Common myeloid progenitor, CD34-positive (primary cell): Measurements from ENCODE around the gene GJB4.
"Not testable (repeated sequence)": the region's sequence is repeated elsewhere in the genome, so short reads cannot be mapped to it uniquely, and the experiment has no call there.

ENCODE experiments used
- CTCF ChIA-PET: fragments of 350-600 bp; sonication (Branson Sonifier 250); formaldehyde crosslinking; loops from one replicate; lab custom pipeline; 2021; ENCODE audit warnings: antibody characterized with exemption; lab: Charles Lee
- POLR2A ChIA-PET: fragments of 350-600 bp; sonication (Branson Sonifier 250); formaldehyde crosslinking; loops from one replicate; lab custom pipeline; 2021; ENCODE audit warnings: antibody characterized with exemption; lab: Charles Lee
- DNase-seq, 3 donors: peaks; one replicate each; pipeline versions ENCODE4 v3.0.0 to v3.0.0-alpha.2; 2013
- H3K27ac ChIP-seq, 2 experiments: 1 replicate in 1 of 2; 2 replicates in 1 of 2; pipeline ENCODE4 v1.7.0; 2013; ENCODE audit warnings: inconsistent platforms in 2 of 2, low read length in 2 of 2, mild to moderate bottlenecking in 2 of 2, low read depth in 1 of 2, moderate library complexity in 1 of 2; ENCODE audit not compliant: severe bottlenecking in 2 of 2, insufficient read depth in 1 of 2, poor library complexity in 1 of 2
- H3K27me3 ChIP-seq, 5 experiments: replicated peaks in 2 of 5; 1 replicate in 3 of 5; 2 replicates in 2 of 5; pipeline versions ENCODE4 v1.6.1 to v1.7.0; 2013; ENCODE audit warnings: low read length in 4 of 5, mild to moderate bottlenecking in 2 of 5, moderate library complexity in 2 of 5, inconsistent platforms in 1 of 5; ENCODE audit not compliant: insufficient read depth in 5 of 5, control insufficient read depth in 4 of 5
- H3K36me3 ChIP-seq, 4 experiments: 1 replicate in 2 of 4; 2 replicates in 2 of 4; pipeline versions ENCODE4 v1.6.1 to v1.7.0; 2013; ENCODE audit warnings: low read length in 3 of 4, control low read depth in 1 of 4, mild to moderate bottlenecking in 1 of 4; ENCODE audit not compliant: control insufficient read depth in 4 of 4, insufficient read depth in 4 of 4
- H3K4me1 ChIP-seq, 4 experiments: 1 replicate in 3 of 4; 2 replicates in 1 of 4; pipeline versions ENCODE4 v1.6.1 to v1.7.1; 2013; ENCODE audit warnings: low read length in 3 of 4, mild to moderate bottlenecking in 3 of 4, control low read depth in 1 of 4, inconsistent platforms in 1 of 4, moderate library complexity in 1 of 4; ENCODE audit not compliant: control insufficient read depth in 4 of 4, insufficient read depth in 4 of 4; ENCODE audit errors: control extremely low read depth in 1 of 4
- H3K4me3 ChIP-seq, 7 experiments: 1 replicate in 4 of 7; 2 replicates in 3 of 7; pipeline versions ENCODE4 v1.5.1 to v1.7.0; 2013; ENCODE audit warnings: mild to moderate bottlenecking in 7 of 7, low read length in 6 of 7, moderate library complexity in 6 of 7, inconsistent platforms in 2 of 7, low read depth in 2 of 7, control low read depth in 1 of 7; ENCODE audit not compliant: insufficient read depth in 4 of 7, control insufficient read depth in 1 of 7; ENCODE audit errors: extremely low read depth in 1 of 7
- H3K9me3 ChIP-seq, 5 experiments: 1 replicate in 4 of 5; 2 replicates in 1 of 5; pipeline versions ENCODE4 v1.6.1 to v1.7.1; 2013; ENCODE audit warnings: low read length in 4 of 5, mild to moderate bottlenecking in 2 of 5, inconsistent platforms in 1 of 5, low read depth in 1 of 5, moderate library complexity in 1 of 5; ENCODE audit not compliant: control insufficient read depth in 4 of 5, insufficient read depth in 2 of 5; ENCODE audit errors: control extremely low read depth in 1 of 5
- WGBS: methylation state at CpG from one replicate; pipeline ENCODE4 v1.1.5; 2013; ENCODE audit not compliant: insufficient coverage; 5-methylcytosine and 5-hydroxymethylcytosine counted together

GJB4 gene

DNA sequence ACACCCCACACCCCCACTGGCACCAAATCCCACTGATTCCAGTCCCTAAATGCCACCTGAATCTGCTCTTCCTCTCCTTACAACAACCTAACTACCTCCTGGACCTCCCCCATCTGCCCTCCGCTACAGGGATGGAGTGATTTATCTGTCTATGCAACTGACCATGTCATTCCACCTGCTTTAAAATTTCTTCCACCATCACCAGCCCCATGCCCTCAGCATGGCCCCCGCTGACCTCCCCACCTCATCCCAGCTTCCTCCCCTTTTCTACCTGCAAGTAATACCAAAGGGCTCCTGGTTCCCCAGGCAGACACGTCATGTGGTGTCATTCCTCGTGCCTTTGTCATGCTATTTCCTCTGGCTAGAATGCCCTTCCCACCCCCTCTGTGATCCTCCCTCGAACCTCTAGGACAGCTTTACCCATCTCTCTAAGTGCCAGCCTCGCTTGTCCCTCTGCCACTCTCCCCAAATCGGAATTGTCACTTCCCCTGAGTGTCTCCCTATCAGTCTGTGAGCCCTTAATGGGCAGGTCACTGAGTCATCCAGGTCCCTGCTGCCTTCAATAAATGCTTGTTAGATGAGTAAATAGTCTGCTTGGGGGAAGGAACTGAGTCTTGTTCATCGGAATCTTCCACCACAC lies 3.7 kb downstream of the GJB4 start:
- POLR2A ChIA-PET, result no interaction called here
- Histone ChIP-seq H3K4me1 (no peaks in the 10 kb centered on the region), H3K4me3 (no peak overlapping the region), H3K36me3 (no peaks in the 10 kb centered on the region), H3K9me3 (peaks cover 0 to 4% (median 0%) of the 10 kb centered on the region in 5 experiments), H3K27ac (no peak overlapping the region), H3K27me3 (peaks cover 0 to 3% (median 0%) of the 10 kb centered on the region in 5 experiments)
- CTCF ChIA-PET, result interaction anchor here (0.7 kb wide), 1 partner anchor 23 kb away, joined by 3 read pairs; no protein-coding TSS in a partner anchor
- 64% methylated on average over 6 of the region's 8 CpGs for WGBS
- no peak for DNase-seq

GRCh38 chr1:34768856-34769255 lies 9.3 kb downstream of the GJB4 start:
- CTCF ChIA-PET, result no interaction called here
- Histone ChIP-seq H3K4me3 (no peak overlapping the region), H3K27me3 (peaks cover 0 to 3% (median 0%) of the 10 kb centered on the region in 5 experiments), H3K9me3 (peaks cover 0 to 1% (median 0%) of the 10 kb centered on the region in 5 experiments), H3K36me3 (no peaks in the 10 kb centered on the region), H3K27ac (no peak overlapping the region), H3K4me1 (no peaks in the 10 kb centered on the region)
- 100% methylated on average over 1 of the region's 3 CpGs for WGBS
- POLR2A ChIA-PET, result no interaction called here
- no peak for DNase-seq

DNA sequence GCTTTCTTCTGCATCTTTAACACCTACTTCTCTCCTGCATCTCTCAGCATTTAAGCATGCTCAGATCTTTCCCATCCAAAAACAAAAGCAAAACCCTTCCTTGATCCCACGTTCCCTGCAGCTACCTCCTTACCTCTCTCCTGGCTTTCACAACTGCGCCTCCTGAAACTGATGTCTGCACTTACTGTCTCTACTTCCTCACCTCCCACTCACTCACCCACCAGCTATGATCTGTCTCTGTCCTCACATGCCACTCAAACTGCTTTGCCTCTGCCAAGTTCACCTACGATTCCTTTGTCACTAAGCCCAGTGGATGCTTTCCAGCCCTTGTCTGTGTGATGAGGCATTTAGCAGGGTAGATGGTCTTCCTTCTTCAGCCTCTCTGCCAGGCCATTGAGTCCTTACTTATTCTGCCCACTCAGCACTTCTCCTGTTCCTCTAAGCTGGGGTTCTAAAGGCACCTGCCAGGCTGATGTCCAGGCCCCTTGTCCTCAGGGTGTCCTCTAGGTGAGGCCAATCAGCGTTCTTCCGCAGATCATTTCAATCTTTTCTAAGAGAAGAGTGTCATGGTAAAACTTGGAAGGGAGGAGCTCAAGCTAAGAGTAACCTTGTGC lies 11.5 kb downstream of the GJB4 start:
- no peaks in the 10 kb centered on the region for H3K36me3 ChIP-seq
- H3K9me3 ChIP-seq, result no peaks in the 10 kb centered on the region
- H3K27ac ChIP-seq, result no peak overlapping the region
- CTCF ChIA-PET, result no interaction called here
- H3K27me3 ChIP-seq, result peaks cover 0 to 4% (median 0%) of the 10 kb centered on the region in 5 experiments
- no peak for DNase-seq
- H3K4me1 ChIP-seq, result no peaks in the 10 kb centered on the region
- WGBS, result 96% methylated on average over 4 of the region's 5 CpGs
- H3K4me3 ChIP-seq, result no peak overlapping the region
- POLR2A ChIA-PET, result no interaction called here

- H3K36me3 ChIP-seq, result no peaks in the 10 kb centered on the region
- H3K27me3 ChIP-seq, result peaks cover 0 to 6% (median 0%) of the 10 kb centered on the region in 5 experiments
- ChIA-PET POLR2A (no interaction called here), CTCF (interaction anchor here (1.2 kb wide), 1 partner anchor 30 kb away, joined by 3 read pairs; no protein-coding TSS in a partner anchor)
- peaks cover 0 to 7% (median 1%) of the 10 kb centered on the region in 4 experiments for H3K4me1 ChIP-seq
- no peak for DNase-seq
- no peak overlapping the region for H3K4me3 ChIP-seq
- no peak overlapping the region for H3K27ac ChIP-seq
- no peaks in the 10 kb centered on the region for H3K9me3 ChIP-seq
- WGBS, result 98% methylated on average over 11 of the region's 16 CpGs
These were observed 12.2 kb downstream of the GJB4 start for GRCh38 chr1:34771573-34772371.

GRCh38 chr1:34773114-34773513 lies 13.6 kb downstream of the GJB4 start:
- H3K27ac ChIP-seq, POLR2A ChIA-PET, DNase-seq, H3K4me3 ChIP-seq, H3K27me3 ChIP-seq, H3K9me3 ChIP-seq, H3K36me3 ChIP-seq: not testable (repeated sequence)
- peaks cover 0 to 14% (median 5%) of the 10 kb centered on the region in 4 experiments for H3K4me1 ChIP-seq
- CTCF ChIA-PET, result interaction anchor here (1.2 kb wide), 1 partner anchor 31 kb away, joined by 3 read pairs; no protein-coding TSS in a partner anchor
- WGBS, result no CpG with 5 or more reads among the region's 4 CpGs

- H3K9me3 ChIP-seq, result no peaks in the 10 kb centered on the region
- H3K36me3 ChIP-seq, result no peaks in the 10 kb centered on the region
- H3K27me3 ChIP-seq, result peaks cover 0 to 7% (median 2%) of the 10 kb centered on the region in 5 experiments
- CTCF ChIA-PET, result no interaction called here
- no peak overlapping the region for H3K4me3 ChIP-seq
- no peak for DNase-seq
- POLR2A ChIA-PET, result no interaction called here
- H3K4me1 ChIP-seq, result peaks cover 0 to 14% (median 5%) of the 10 kb centered on the region in 4 experiments
- 98% methylated on average over 8 of the region's 8 CpGs for WGBS
- no peak overlapping the region for H3K27ac ChIP-seq
These were observed 15.4 kb downstream of the GJB4 start for GRCh38 chr1:34774957-34775356.
